Type B pancreatic cell (in vitro differentiated cells): ENCODE results near the gene CHST8. TPM values are rescaled to one million over a fixed set of nuclear protein-coding genes. Genes with fewer than 3 reads are reported as not detected.

Source experiments
- DNase-seq: peaks from one replicate; pipeline ENCODE4 v3.0.0; 2021; ENCODE audit warnings: mixed read lengths; ENCODE audit not compliant: unreplicated experiment; ENCODE audit errors: extremely low spot score
- H3K27ac Mint-ChIP-seq: 2 replicates; pipeline ENCODE4 v1.8.0; 2021; ENCODE audit warnings: mild to moderate bottlenecking, mixed read lengths
- H3K27me3 Mint-ChIP-seq: 2 replicates; pipeline ENCODE4 v1.8.0; 2021; ENCODE audit warnings: mixed read lengths
- H3K36me3 Mint-ChIP-seq: 2 replicates; pipeline ENCODE4 v1.8.0; 2021; ENCODE audit warnings: mixed read lengths
- H3K4me1 Mint-ChIP-seq: one replicate; pipeline ENCODE4 v1.8.0; 2021; ENCODE audit warnings: mixed read lengths; ENCODE audit not compliant: unreplicated experiment
- H3K4me3 Mint-ChIP-seq: 2 replicates; pipeline ENCODE4 v1.8.0; 2021; ENCODE audit warnings: mild to moderate bottlenecking, mixed read lengths
- H3K9me3 Mint-ChIP-seq: 2 replicates; pipeline ENCODE4 v1.8.0; 2021; ENCODE audit warnings: mixed read lengths
- total RNA-seq: library from RNA; stranded (reverse); gene quantifications from 2 replicates; pipeline ENCODE4 v1.2.1, GENCODE V29; 2021; ENCODE audit warnings: low replicate concordance
- TF ChIP-seq, protein P1 (sequence below): fragments of 200-600 bp; sonication (generic); conservative IDR thresholded peaks from 2 replicates; pipeline ENCODE4 v1.5.0; 2021; ENCODE audit warnings: antibody characterized with exemption, mild to moderate bottlenecking

The CHST8 gene
- total RNA-seq, 1 donor from 2014 or later = 5.7 TPM

DNA sequence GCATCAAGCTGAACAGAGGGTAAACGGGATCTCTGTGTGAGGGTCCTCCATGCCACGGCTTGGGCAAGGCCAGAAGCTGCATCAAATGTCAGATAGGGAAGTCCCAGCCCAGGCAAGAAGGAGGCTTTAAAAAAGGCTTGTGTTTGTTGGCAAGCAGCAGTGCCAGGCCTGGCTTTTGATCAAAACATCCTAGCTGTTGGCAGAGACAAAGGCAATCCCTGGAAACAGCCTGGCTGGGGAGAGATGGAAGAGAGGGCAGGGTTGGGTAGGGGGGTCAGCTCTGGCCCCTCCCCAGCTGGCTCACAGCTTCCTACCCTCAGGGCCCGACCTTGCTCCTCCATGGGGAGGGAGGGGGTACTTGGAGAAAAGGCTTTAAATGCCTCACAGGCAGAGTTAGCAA lies 113.2 kb downstream of the CHST8 start:
- no peaks in the 10 kb centered on the region for H3K4me1 Mint-ChIP-seq
- H3K4me3 Mint-ChIP-seq = no peak overlapping the region
- no peak for DNase-seq
- TF ChIP-seq, protein P1, sequence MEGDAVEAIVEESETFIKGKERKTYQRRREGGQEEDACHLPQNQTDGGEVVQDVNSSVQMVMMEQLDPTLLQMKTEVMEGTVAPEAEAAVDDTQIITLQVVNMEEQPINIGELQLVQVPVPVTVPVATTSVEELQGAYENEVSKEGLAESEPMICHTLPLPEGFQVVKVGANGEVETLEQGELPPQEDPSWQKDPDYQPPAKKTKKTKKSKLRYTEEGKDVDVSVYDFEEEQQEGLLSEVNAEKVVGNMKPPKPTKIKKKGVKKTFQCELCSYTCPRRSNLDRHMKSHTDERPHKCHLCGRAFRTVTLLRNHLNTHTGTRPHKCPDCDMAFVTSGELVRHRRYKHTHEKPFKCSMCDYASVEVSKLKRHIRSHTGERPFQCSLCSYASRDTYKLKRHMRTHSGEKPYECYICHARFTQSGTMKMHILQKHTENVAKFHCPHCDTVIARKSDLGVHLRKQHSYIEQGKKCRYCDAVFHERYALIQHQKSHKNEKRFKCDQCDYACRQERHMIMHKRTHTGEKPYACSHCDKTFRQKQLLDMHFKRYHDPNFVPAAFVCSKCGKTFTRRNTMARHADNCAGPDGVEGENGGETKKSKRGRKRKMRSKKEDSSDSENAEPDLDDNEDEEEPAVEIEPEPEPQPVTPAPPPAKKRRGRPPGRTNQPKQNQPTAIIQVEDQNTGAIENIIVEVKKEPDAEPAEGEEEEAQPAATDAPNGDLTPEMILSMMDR = no peak
- H3K9me3 Mint-ChIP-seq = no peaks in the 10 kb centered on the region
- no peak overlapping the region for H3K27ac Mint-ChIP-seq
- H3K36me3 Mint-ChIP-seq = no peaks in the 10 kb centered on the region
- H3K27me3 Mint-ChIP-seq = peaks cover 36% of the 10 kb centered on the region

DNA sequence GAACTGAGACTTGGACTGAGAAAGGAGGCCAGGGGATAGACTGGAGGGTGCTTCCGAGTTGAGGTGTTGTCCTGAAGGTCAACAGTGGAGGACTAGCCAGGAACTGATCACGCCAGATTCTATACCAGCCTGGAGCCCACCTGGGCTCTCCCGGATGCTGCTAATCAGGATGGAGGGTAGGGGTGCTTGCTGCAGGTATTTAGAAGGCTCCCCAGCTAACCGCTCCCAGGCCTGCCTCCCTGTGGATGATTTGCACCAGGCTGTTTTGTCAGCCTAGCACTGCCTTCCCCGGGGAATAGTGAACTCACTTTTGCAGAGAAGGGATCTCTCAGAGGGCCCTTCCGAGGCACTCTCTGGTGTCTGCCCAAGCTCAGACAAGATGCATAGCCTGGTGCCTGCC lies 114.4 kb downstream of the CHST8 start:
- no peak for DNase-seq
- Mint-ChIP-seq H3K27ac (no peak overlapping the region), H3K4me3 (no peak overlapping the region), H3K9me3 (no peaks in the 10 kb centered on the region), H3K36me3 (no peaks in the 10 kb centered on the region), H3K4me1 (no peaks in the 10 kb centered on the region), H3K27me3 (peaks cover 37% of the 10 kb centered on the region)
- TF ChIP-seq, protein P1 = no peak

DNA sequence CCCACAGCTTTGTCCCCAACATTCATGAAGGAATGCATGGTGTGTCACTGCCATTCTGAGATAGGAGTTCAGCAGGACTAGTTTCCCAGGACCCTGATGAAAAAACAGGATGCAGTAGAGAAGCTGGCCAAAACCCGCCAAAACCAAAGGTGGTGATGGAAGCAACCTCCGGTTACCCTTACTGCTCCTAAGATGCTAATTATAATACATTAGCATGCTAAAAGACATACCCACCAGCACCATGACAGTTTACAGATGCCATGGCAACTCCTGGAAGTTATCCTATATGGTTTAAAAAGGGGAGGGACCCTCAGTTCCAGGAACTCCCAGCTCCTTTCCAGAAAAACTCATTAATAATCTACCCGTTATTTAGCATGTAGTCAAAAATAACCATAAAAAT lies 115.0 kb downstream of the CHST8 start:
- Mint-ChIP-seq H3K4me3 (no peak overlapping the region), H3K4me1 (no peaks in the 10 kb centered on the region), H3K27me3 (peaks cover 37% of the 10 kb centered on the region), H3K27ac (no peak overlapping the region), H3K36me3 (no peaks in the 10 kb centered on the region), H3K9me3 (no peaks in the 10 kb centered on the region)
- DNase-seq = no peak
- TF ChIP-seq, protein P1 = no peak

DNA sequence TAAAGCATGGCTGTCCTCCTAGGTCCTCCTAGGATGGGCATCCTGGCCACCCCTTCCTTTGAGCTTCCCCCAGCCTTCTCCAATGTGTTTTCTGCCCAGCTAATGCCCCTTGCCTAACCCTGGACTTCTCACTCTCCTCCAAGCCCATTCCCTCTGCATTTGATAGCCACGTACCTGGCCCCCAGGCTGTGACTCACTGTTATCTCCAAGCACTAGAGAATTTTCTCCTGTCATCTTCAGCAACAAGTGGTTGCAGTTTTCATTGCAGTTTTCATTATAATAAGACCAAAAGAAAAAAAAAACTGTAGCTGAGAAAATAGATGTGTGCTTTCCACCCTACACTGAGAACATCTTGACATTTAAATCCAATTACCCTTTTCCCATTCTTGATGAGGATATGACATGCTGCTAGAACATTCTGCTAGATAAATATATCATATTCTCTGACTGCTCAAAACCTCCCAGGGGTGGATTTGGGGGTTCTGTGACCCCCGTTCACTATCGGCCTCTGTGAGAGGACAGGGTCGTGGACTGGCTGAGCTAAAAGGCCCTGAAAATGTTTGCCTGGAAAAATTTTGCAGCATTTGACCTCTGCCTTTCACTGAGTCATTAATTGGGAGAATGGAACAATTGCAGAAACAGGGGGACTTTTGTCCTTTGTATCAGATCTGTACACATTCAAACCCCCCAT lies 116.1 kb downstream of the CHST8 start:
- Mint-ChIP-seq H3K4me3 (no peak overlapping the region), H3K27me3 (peaks cover 40% of the 10 kb centered on the region), H3K4me1 (no peaks in the 10 kb centered on the region), H3K27ac (no peak overlapping the region), H3K36me3 (no peaks in the 10 kb centered on the region), H3K9me3 (no peaks in the 10 kb centered on the region)
- no peak for DNase-seq
- TF ChIP-seq, protein P1 = no peak

DNA sequence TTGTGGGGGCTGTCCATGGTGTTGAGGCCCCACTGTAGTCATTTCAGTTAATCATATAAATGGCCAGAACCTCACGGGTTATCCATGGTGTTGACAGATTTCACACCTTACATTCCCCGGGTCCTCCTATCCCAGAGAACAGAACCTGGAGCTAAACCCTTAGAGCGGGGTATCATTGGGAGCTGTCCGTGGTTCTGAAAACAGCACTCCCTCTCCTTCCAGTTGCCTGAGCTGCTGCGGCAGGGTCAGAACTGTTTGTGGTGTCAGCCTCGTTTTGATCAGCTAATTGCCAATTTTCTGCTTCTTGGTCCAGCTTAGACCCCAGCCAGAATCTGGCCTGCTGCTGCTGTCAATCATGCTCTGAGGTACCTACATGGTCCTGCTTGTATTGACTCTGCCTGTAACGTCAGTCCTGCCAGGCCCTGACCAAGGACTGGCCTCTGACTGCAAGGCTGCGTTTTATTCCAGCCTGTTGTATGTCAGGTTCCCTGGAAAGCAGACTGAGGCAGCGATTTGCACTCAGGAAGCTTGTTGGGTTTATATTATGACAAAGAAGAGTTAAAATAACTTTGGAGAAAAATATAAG lies 119.2 kb downstream of the CHST8 start:
- no peak for DNase-seq
- TF ChIP-seq, protein P1 = no peak
- Mint-ChIP-seq H3K9me3 (no peaks in the 10 kb centered on the region), H3K4me3 (no peak overlapping the region), H3K27ac (no peak overlapping the region), H3K4me1 (no peaks in the 10 kb centered on the region), H3K36me3 (no peaks in the 10 kb centered on the region), H3K27me3 (peaks cover 32% of the 10 kb centered on the region)
